H9 (cell line): ENCODE measurements around the gene VSIG8. TPM values are rescaled to one million over a fixed set of nuclear protein-coding genes. Genes with fewer than 3 reads are reported as not detected.

Experiments used
- DNase-seq: peaks from one replicate; pipeline ENCODE4 v3.0.0-alpha.2; 2017
- H2AFZ ChIP-seq: one replicate; pipeline ENCODE4 v1.6.1; 2013; ENCODE audit warnings: mild to moderate bottlenecking, low read length, control low read depth, moderate library complexity
- H2AK5ac ChIP-seq: 2 replicates; pipeline ENCODE4 v1.6.1; 2013; ENCODE audit warnings: low read length, control low read depth, mixed read lengths; ENCODE audit not compliant: insufficient read length
- H2BK120ac ChIP-seq: one replicate; pipeline ENCODE4 v1.6.1; 2013; ENCODE audit warnings: low read depth, mild to moderate bottlenecking, low read length, control low read depth, inconsistent platforms; ENCODE audit not compliant: poor library complexity, severe bottlenecking
- H2BK12ac ChIP-seq: 2 replicates; pipeline ENCODE4 v1.6.1; 2013; ENCODE audit warnings: low read length, control low read depth, mixed read lengths, low read depth; ENCODE audit not compliant: insufficient read length
- H2BK15ac ChIP-seq: 2 replicates; pipeline ENCODE4 v1.6.1; 2013; ENCODE audit warnings: low read depth, low read length, control low read depth
- H2BK20ac ChIP-seq: one replicate; pipeline ENCODE4 v1.6.1; 2013; ENCODE audit warnings: low read depth, mild to moderate bottlenecking, low read length, control low read depth, inconsistent platforms; ENCODE audit not compliant: poor library complexity, severe bottlenecking
- H2BK5ac ChIP-seq: 2 replicates; pipeline ENCODE4 v1.6.1; 2013; ENCODE audit warnings: low read length, control low read depth, mixed read lengths; ENCODE audit not compliant: insufficient read length
- H3K14ac ChIP-seq: 2 replicates; pipeline ENCODE4 v1.6.1; 2013; ENCODE audit warnings: low read length, control low read depth; ENCODE audit not compliant: insufficient read depth
- H3K18ac ChIP-seq: 2 replicates; pipeline ENCODE4 v1.6.1; 2013; ENCODE audit warnings: low read depth, mild to moderate bottlenecking, mixed read lengths, low read length, control low read depth; ENCODE audit not compliant: insufficient read length
- H3K23ac ChIP-seq: 2 replicates; pipeline ENCODE4 v1.6.1; 2013; ENCODE audit warnings: low read length, control low read depth, mixed read lengths, low read depth; ENCODE audit not compliant: insufficient read length
- H3K23me2 ChIP-seq: 2 replicates; pipeline ENCODE4 v1.6.1; 2013; ENCODE audit warnings: low read depth, mild to moderate bottlenecking, mixed read lengths, low read length, control low read depth; ENCODE audit not compliant: insufficient read length, poor library complexity, severe bottlenecking
- H3K27ac ChIP-seq: 2 replicates; pipeline ENCODE4 v1.5.1; 2013; ENCODE audit warnings: low read length, control low read depth, mixed read lengths, low read depth; ENCODE audit not compliant: insufficient read length
- H3K27me3 ChIP-seq: 2 replicates; pipeline ENCODE4 v1.6.1; 2013; ENCODE audit warnings: low read length, control low read depth, inconsistent platforms; ENCODE audit not compliant: insufficient read depth
- H3K4ac ChIP-seq: 2 replicates; pipeline ENCODE4 v1.6.1; 2013; ENCODE audit warnings: low read depth, mild to moderate bottlenecking, control low read depth, inconsistent platforms, low read length, moderate library complexity
- H3K4me1 ChIP-seq: 2 replicates; pipeline ENCODE4 v1.6.1; 2013; ENCODE audit warnings: low read length, control low read depth, inconsistent platforms; ENCODE audit not compliant: insufficient read depth
- H3K4me2 ChIP-seq: 2 replicates; pipeline ENCODE4 v1.6.1; 2013; ENCODE audit warnings: low read length, control low read depth, mixed read lengths; ENCODE audit not compliant: insufficient read length, insufficient read depth
- H3K56ac ChIP-seq: 2 replicates; pipeline ENCODE4 v1.6.1; 2013; ENCODE audit warnings: low read depth, mild to moderate bottlenecking, mixed read lengths, low read length, control low read depth; ENCODE audit not compliant: insufficient read length
- H3K79me1 ChIP-seq: 2 replicates; pipeline ENCODE4 v1.6.1; 2013; ENCODE audit warnings: low read depth, mild to moderate bottlenecking, moderate library complexity, low read length, control low read depth, inconsistent platforms; ENCODE audit not compliant: insufficient read depth, poor library complexity, severe bottlenecking
- H3K79me2 ChIP-seq: 2 replicates; pipeline ENCODE4 v1.6.1; 2013; ENCODE audit warnings: low read length, control low read depth, inconsistent platforms; ENCODE audit not compliant: insufficient read depth
- H3K9ac ChIP-seq: 2 replicates; pipeline ENCODE4 v1.6.1; 2013; ENCODE audit warnings: low read length, control low read depth, mixed read lengths; ENCODE audit not compliant: insufficient read length; ENCODE audit errors: extremely low read depth
- H3K9me3 ChIP-seq: one replicate; pipeline ENCODE4 v1.6.1; 2013; ENCODE audit warnings: low read depth, low read length, inconsistent platforms; ENCODE audit not compliant: control insufficient read depth
- H3T11ph ChIP-seq: one replicate; pipeline ENCODE4 v1.6.1; 2013; ENCODE audit warnings: mild to moderate bottlenecking, low read length, control low read depth, inconsistent platforms
- H4K20me1 ChIP-seq: one replicate; pipeline ENCODE4 v1.6.1; 2013; ENCODE audit not compliant: control insufficient read depth, insufficient read length, insufficient read depth
- H4K5ac ChIP-seq: 2 replicates; pipeline ENCODE4 v1.6.1; 2013; ENCODE audit warnings: low read depth, mild to moderate bottlenecking, mixed read lengths, low read length, control low read depth; ENCODE audit not compliant: insufficient read length
- H4K8ac ChIP-seq: replicated peaks from 2 replicates; pipeline ENCODE4 v1.6.1; 2013; ENCODE audit warnings: low read length, control low read depth, mixed read lengths, low read depth; ENCODE audit not compliant: insufficient read length
- H4K91ac ChIP-seq: 2 replicates; pipeline ENCODE4 v1.6.1; 2013; ENCODE audit warnings: low read depth, mild to moderate bottlenecking, moderate library complexity, mixed read lengths, low read length, control low read depth; ENCODE audit not compliant: insufficient read length
- H3K27ac Mint-ChIP-seq, 3 experiments: 2 replicates in 2 of 3; 3 replicates in 1 of 3; pipeline ENCODE4 v1.8.0; 2020 to 2021; ENCODE audit warnings: mixed read lengths in 3 of 3, mild to moderate bottlenecking in 1 of 3, moderate library complexity in 1 of 3
- H3K27me3 Mint-ChIP-seq: 2 replicates; pipeline ENCODE4 v1.8.0; 2021; ENCODE audit warnings: low read depth, mild to moderate bottlenecking, moderate library complexity, mixed read lengths
- H3K36me3 Mint-ChIP-seq, 3 experiments: 2 replicates in 2 of 3; 3 replicates in 1 of 3; pipeline ENCODE4 v1.8.0; 2020 to 2021; ENCODE audit warnings: low read depth in 3 of 3, mixed read lengths in 3 of 3; ENCODE audit not compliant: insufficient read depth in 1 of 3
- H3K4me1 Mint-ChIP-seq, 2 experiments: 2 replicates each; pipeline ENCODE4 v1.8.0; 2020; ENCODE audit warnings: mixed read lengths in 2 of 2
- H3K4me3 Mint-ChIP-seq, 2 experiments: 2 replicates in 1 of 2; 3 replicates in 1 of 2; pipeline ENCODE4 v1.8.0; 2020 to 2021; ENCODE audit warnings: mild to moderate bottlenecking in 2 of 2, mixed read lengths in 2 of 2, moderate library complexity in 1 of 2
- H3K9me3 Mint-ChIP-seq, 2 experiments: 2 replicates in 1 of 2; 3 replicates in 1 of 2; pipeline ENCODE4 v1.8.0; 2020; ENCODE audit warnings: mild to moderate bottlenecking in 2 of 2, mixed read lengths in 2 of 2, moderate library complexity in 1 of 2
- WGBS: extraction: QIAGEN DNeasy Blood & Tissue Kit; methylation state at CpG from one replicate; pipeline ENCODE4 v1.1.7; 2013; ENCODE audit warnings: missing lambda C conversion rate, low lambda C conversion rate, mixed read lengths; ENCODE audit not compliant: insufficient read length; ENCODE audit errors: extremely low coverage; 5-methylcytosine and 5-hydroxymethylcytosine counted together
- total RNA-seq: library from RNA; stranded (reverse); gene quantifications from 2 replicates; pipeline ENCODE4 v1.2.1, GENCODE V29; 2021
- TF ChIP-seq, protein P1 (sequence below): fragments of 200-600 bp; sonication (generic); conservative IDR thresholded peaks from 3 replicates; pipeline ENCODE4 v1.8.0; 2021; ENCODE audit warnings: antibody characterized with exemption, mild to moderate bottlenecking

VSIG8 gene
- total RNA-seq, 1 experiment from 2014 or later, result not detected

GRCh38 chr1:159826441-159827101 is 35.9 kb downstream of the VSIG8 start, which contains the start of gene SLAMF8:
Gene SLAMF8, plus strand, starts transcription at chr1:159826873. Its CDS starts 26 bp downstream, at chr1:159826899.
- H4K20me1 ChIP-seq, result no peaks in the 10 kb centered on the region
- no peak within 1 kb of the TSS for H4K8ac ChIP-seq
- H3K56ac ChIP-seq, result no peak within 1 kb of the TSS
- no peak within 1 kb of the TSS for H4K91ac ChIP-seq
- TF ChIP-seq, protein P1, sequence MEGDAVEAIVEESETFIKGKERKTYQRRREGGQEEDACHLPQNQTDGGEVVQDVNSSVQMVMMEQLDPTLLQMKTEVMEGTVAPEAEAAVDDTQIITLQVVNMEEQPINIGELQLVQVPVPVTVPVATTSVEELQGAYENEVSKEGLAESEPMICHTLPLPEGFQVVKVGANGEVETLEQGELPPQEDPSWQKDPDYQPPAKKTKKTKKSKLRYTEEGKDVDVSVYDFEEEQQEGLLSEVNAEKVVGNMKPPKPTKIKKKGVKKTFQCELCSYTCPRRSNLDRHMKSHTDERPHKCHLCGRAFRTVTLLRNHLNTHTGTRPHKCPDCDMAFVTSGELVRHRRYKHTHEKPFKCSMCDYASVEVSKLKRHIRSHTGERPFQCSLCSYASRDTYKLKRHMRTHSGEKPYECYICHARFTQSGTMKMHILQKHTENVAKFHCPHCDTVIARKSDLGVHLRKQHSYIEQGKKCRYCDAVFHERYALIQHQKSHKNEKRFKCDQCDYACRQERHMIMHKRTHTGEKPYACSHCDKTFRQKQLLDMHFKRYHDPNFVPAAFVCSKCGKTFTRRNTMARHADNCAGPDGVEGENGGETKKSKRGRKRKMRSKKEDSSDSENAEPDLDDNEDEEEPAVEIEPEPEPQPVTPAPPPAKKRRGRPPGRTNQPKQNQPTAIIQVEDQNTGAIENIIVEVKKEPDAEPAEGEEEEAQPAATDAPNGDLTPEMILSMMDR, result no peak
- H3K79me2 ChIP-seq, result no peaks in the 10 kb centered on the region
- H2AFZ ChIP-seq, result no peak within 1 kb of the TSS
- no peak within 1 kb of the TSS for H3K23ac ChIP-seq
- no peak within 1 kb of the TSS for H3T11ph ChIP-seq
- no CpG with 5 or more reads among the region's 11 CpGs for WGBS
- no peak within 1 kb of the TSS for H3K9ac ChIP-seq
- H3K4me1 ChIP-seq, result no peaks in the 10 kb centered on the region
- H2BK120ac ChIP-seq, result no peak within 1 kb of the TSS
- H3K27me3 ChIP-seq, result no peaks in the 10 kb centered on the region
- Mint-ChIP-seq H3K27me3 (peaks cover 49% of the 10 kb centered on the region), H3K9me3 (no peaks in the 10 kb centered on the region), H3K4me3 (no peak within 1 kb of the TSS), H3K27ac (peak within 1 kb of the TSS in 1 of 3 experiments; percentile 56; a peak in 3 of 7 replicates), H3K4me1 (peaks cover 17 to 20% of the 10 kb centered on the region in 2 experiments), H3K36me3 (no peaks in the 10 kb centered on the region)
- H3K23me2 ChIP-seq, result no peaks in the 10 kb centered on the region
- H2BK20ac ChIP-seq, result no peak within 1 kb of the TSS
- no peak within 1 kb of the TSS for H3K18ac ChIP-seq
- H3K4me2 ChIP-seq, result no peak within 1 kb of the TSS
- no peaks in the 10 kb centered on the region for H3K9me3 ChIP-seq
- no peak within 1 kb of the TSS for H2BK15ac ChIP-seq
- no peak within 1 kb of the TSS for H3K14ac ChIP-seq
- H3K79me1 ChIP-seq, result no peaks in the 10 kb centered on the region
- DNase-seq, result no peak
- H2BK5ac ChIP-seq, result no peak within 1 kb of the TSS
- H2BK12ac ChIP-seq, result no peak within 1 kb of the TSS
- H3K4ac ChIP-seq, result no peak within 1 kb of the TSS
- no peak within 1 kb of the TSS for H3K27ac ChIP-seq
- H2AK5ac ChIP-seq, result no peak within 1 kb of the TSS
- H4K5ac ChIP-seq, result no peak within 1 kb of the TSS
